Sigmoid colon (tissue), 7 donors: Measurements from ENCODE around the gene ASTN1. TPM values are rescaled to one million over a fixed set of nuclear protein-coding genes. Genes with fewer than 3 reads are reported as not detected.

Experiments used
- DNase-seq: peaks from one replicate; pipeline ENCODE4 v3.0.0-alpha.2; 2019
- H3K27ac ChIP-seq, 4 donors: fragments of 200-600 bp; sonication (generic); one replicate each; pipeline ENCODE4 v1.5.1; 2016 to 2019; ENCODE audit warnings: mild to moderate bottlenecking in 1 of 4
- H3K27me3 ChIP-seq, 3 donors: fragments of 200-600 bp; sonication (generic); one replicate each; pipeline ENCODE4 v1.5.1; 2019; ENCODE audit warnings: mild to moderate bottlenecking in 1 of 3
- H3K36me3 ChIP-seq, 4 donors: fragments of 200-600 bp; sonication (generic); one replicate each; pipeline ENCODE4 v1.5.1; 2016 to 2019
- H3K4me1 ChIP-seq, 4 donors: fragments of 200-600 bp; sonication (generic); one replicate each; pipeline ENCODE4 v1.5.1; 2017 to 2019
- H3K4me3 ChIP-seq, 4 donors: fragments of 200-600 bp; sonication (generic); one replicate each; pipeline ENCODE4 v1.5.1; 2017 to 2019; ENCODE audit warnings: mild to moderate bottlenecking in 2 of 4, moderate library complexity in 1 of 4
- H3K9me3 ChIP-seq, 4 donors: fragments of 200-600 bp in 3 of 4; sonication (generic) in 3 of 4; one replicate each; pipeline versions ENCODE4 v1.5.1 to v1.6.1; 2013 to 2019
- EP300 ChIP-seq, 4 donors: sonication (generic); formaldehyde crosslinking; IDR thresholded peaks; one replicate each; pipeline ENCODE4 v1.6.1; 2017; ENCODE audit warnings: antibody characterized with exemption in 4 of 4
- POLR2A ChIP-seq, 2 donors: fragments of 450-650 bp; IDR thresholded peaks; one replicate each; pipeline ENCODE4 v1.6.1; 2016; ENCODE audit warnings: antibody characterized with exemption in 2 of 2, mild to moderate bottlenecking in 2 of 2, moderate library complexity in 2 of 2
- POLR2AphosphoS5 ChIP-seq, 4 donors: sonication (generic); formaldehyde crosslinking; IDR thresholded peaks; one replicate each; pipeline ENCODE4 v1.6.1; 2017; ENCODE audit warnings: antibody characterized with exemption in 4 of 4
- WGBS, 2 donors: extraction: QIAGEN DNeasy Blood & Tissue Kit; methylation state at CpG; one replicate each; pipeline ENCODE4 v1.1.7; 2013; 5-methylcytosine and 5-hydroxymethylcytosine counted together
- intact Hi-C: fragments of 100-400 bp; cut with DNase I; formaldehyde crosslinking; loops from one replicate; pipeline ENCODE4 v1.15.1; 2023
- polyA plus RNA-seq, 3 donors: library from polyadenylated mRNA; stranded (reverse); fragments of 200-250 nt; gene quantifications; one replicate each; pipeline ENCODE4 v1.2.3, GENCODE V29; 2013
- small RNA-seq, 3 donors: library from RNA; depleted of rRNA; stranded (forward); fragments of <200 nt; gene quantifications; one replicate each; pipeline ENCODE3, GENCODE V24; 2016
- total RNA-seq, 4 donors: library from RNA; depleted of rRNA; stranded (reverse); fragments of >200 nt; gene quantifications; one replicate each; pipeline ENCODE4 v1.1.0, GENCODE V29; 2016
- TF ChIP-seq, protein P1 (sequence below), 4 experiments: fragments of 450-650 bp in 3 of 4; fragments of 200-600 bp in 1 of 4; IDR thresholded peaks; one replicate each; pipeline ENCODE4 v1.5.1; 2016 to 2019; ENCODE audit warnings: antibody characterized with exemption in 4 of 4, mild to moderate bottlenecking in 3 of 4, moderate library complexity in 2 of 4
- donor health status: healthy with polysubstance abuse.
- donor health status: Bipolar disorder and iron deficiency.
- donor health status: healthy.

Gene ASTN1
- total and polyA plus RNA-seq, 7 donors, result 0.49 to 2.2 (median 1.4) TPM; not detected in 2

DNA sequence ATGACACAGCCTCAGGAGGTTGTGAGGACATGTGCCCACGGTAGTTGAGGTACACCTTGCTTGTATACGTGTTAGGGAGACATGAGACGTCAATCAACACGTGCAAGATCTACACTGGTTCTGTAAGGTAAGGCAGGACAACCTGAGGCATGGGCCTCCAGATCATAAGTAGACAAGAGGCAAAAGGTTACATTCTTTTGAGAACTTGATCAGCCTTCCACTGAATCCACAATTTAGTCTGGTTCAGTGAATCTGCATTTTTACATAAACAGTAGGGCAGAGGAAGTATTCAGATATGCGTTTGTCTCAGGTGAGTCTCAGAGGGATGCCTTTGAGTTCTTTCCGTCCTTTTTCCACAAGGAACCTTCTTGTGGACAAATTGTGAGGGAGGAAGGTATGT, 348.9 kb downstream of the ASTN1 start:
- no peak overlapping the region for H3K4me3 ChIP-seq
- H3K4me1 ChIP-seq, result no peaks in the 10 kb centered on the region
- TF ChIP-seq EP300 (IDR thresholded peaks at IDR 0.05), result no peak
- no peak for TF ChIP-seq POLR2A (IDR thresholded peaks at IDR 0.05)
- TF ChIP-seq POLR2AphosphoS5 (IDR thresholded peaks at IDR 0.05), result no peak
- TF ChIP-seq, protein P1, sequence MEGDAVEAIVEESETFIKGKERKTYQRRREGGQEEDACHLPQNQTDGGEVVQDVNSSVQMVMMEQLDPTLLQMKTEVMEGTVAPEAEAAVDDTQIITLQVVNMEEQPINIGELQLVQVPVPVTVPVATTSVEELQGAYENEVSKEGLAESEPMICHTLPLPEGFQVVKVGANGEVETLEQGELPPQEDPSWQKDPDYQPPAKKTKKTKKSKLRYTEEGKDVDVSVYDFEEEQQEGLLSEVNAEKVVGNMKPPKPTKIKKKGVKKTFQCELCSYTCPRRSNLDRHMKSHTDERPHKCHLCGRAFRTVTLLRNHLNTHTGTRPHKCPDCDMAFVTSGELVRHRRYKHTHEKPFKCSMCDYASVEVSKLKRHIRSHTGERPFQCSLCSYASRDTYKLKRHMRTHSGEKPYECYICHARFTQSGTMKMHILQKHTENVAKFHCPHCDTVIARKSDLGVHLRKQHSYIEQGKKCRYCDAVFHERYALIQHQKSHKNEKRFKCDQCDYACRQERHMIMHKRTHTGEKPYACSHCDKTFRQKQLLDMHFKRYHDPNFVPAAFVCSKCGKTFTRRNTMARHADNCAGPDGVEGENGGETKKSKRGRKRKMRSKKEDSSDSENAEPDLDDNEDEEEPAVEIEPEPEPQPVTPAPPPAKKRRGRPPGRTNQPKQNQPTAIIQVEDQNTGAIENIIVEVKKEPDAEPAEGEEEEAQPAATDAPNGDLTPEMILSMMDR (IDR thresholded peaks at IDR 0.05), result no peak
- H3K36me3 ChIP-seq, result no peaks in the 10 kb centered on the region
- intact Hi-C loops, result no loop called here
- no peak for DNase-seq
- no peaks in the 10 kb centered on the region for H3K27me3 ChIP-seq
- WGBS, 2 donors, result 83 to 89% methylated on average over 6 of the region's 6 CpGs
- no peaks in the 10 kb centered on the region for H3K9me3 ChIP-seq
- no peak overlapping the region for H3K27ac ChIP-seq

DNA sequence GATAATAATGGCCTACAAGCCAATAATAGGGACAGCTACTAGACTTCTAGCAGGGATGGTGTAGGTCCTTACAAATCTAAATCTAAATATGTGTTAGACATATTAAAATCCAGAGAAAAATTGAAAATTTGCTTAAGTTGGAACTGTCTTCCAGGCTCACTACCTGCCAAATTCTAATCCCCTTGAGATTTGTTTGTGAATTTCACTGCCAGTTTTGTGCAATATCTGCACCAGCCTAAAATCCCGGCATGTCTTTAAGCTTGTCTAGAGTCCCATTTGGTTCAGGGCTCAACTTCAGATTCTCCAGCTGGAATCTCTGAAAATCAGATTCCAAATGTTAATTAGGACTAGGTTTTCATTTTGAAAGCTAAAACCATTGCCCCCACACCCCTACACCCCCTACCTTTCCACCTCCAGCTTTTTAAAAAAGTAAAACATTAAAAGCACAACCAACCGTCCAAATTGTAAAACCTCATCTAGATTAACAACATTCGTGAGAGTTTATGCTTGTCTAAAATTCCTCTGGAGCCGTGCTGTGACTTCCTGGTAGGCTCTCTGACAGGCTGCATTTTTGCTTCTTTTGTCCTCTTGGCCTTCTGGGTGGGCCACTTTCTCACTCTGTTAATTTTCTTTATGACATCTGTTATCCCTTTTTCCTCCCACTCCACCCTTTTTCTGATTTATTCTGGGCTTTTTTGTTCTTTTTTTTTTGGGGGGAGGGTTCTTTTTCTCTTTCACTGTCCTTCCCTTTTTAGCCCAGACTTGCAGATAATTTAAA, 352.8 kb downstream of the ASTN1 start:
- WGBS, 2 donors, result 25 to 36% methylated on average over 4 of the region's 4 CpGs
- Histone ChIP-seq H3K27ac (no peak overlapping the region), H3K4me1 (no peaks in the 10 kb centered on the region), H3K4me3 (no peak overlapping the region), H3K27me3 (no peaks in the 10 kb centered on the region), H3K9me3 (no peaks in the 10 kb centered on the region), H3K36me3 (no peaks in the 10 kb centered on the region)
- intact Hi-C loops, result no loop called here
- TF ChIP-seq POLR2AphosphoS5 (IDR thresholded peaks at IDR 0.05) (no peak), EP300 (IDR thresholded peaks at IDR 0.05) (no peak), POLR2A (IDR thresholded peaks at IDR 0.05) (no peak)
- TF ChIP-seq, protein P1 (IDR thresholded peaks at IDR 0.05), result no peak
- DNase-seq, result no peak

DNA sequence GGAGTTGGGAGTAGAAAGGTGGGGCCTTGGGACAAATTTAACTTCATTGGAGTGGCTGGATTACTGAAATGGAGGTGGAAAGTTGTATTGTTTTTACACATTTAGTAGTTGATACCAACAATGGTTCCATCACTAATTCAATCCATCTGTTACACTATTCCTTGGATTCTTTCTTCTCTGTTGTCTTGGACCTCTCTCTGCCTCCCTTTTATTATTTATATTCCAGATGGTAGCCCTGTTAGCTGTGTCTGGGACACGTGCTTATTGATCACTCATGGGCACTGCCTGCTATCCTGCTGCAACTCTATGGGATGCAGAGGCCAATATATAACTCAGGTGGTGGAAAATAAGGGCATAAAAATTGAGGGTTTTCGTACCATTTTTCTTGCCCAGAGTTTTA, 355.2 kb downstream of the ASTN1 start:
- H3K4me1 ChIP-seq, result no peaks in the 10 kb centered on the region
- no peak for DNase-seq
- intact Hi-C loops, result no loop called here
- no peak overlapping the region for H3K27ac ChIP-seq
- WGBS, 2 donors, result 79 to 83% methylated on average over 2 of the region's 2 CpGs
- H3K4me3 ChIP-seq, result no peak overlapping the region
- no peaks in the 10 kb centered on the region for H3K9me3 ChIP-seq
- H3K36me3 ChIP-seq, result no peaks in the 10 kb centered on the region
- no peaks in the 10 kb centered on the region for H3K27me3 ChIP-seq
- TF ChIP-seq POLR2A (IDR thresholded peaks at IDR 0.05) (no peak), POLR2AphosphoS5 (IDR thresholded peaks at IDR 0.05) (no peak), EP300 (IDR thresholded peaks at IDR 0.05) (no peak)
- TF ChIP-seq, protein P1 (IDR thresholded peaks at IDR 0.05), result no peak

Small RNA genes within 50 kb of the gene (small RNA-seq; reads per million reads assigned to genes)
- gene MIR488, result 0 reads per million in 3 donors

Other genes starting within 250 kb of the ASTN1 start
- 1 to 10 TPM in 1 of 4 donors, under 1 TPM in 1, not detected in 2; 0.14 to 1.4 TPM for gene BRINP2, start 6.2 kb upstream of the ASTN1 start, total RNA-seq
- under 1 TPM in 1 of 3 donors, not detected in 2; 0.09 TPM for gene BRINP2, start 6.2 kb upstream of the ASTN1 start, polyA plus RNA-seq